CD14-positive monocyte (primary cell): Measurements from ENCODE around the gene ERLEC1. TPM values are rescaled to one million over a fixed set of nuclear protein-coding genes. Genes with fewer than 3 reads are reported as not detected.

Source experiments
- DNase-seq, 3 donors: peaks; one replicate each; pipeline ENCODE4 v3.0.0-alpha.2; 2011 to 2022
- H2AFZ ChIP-seq: 2 replicates; pipeline ENCODE4 v1.6.0; 2012; ENCODE audit warnings: mild to moderate bottlenecking, low read depth, low read length, inconsistent platforms; ENCODE audit not compliant: insufficient read depth, poor library complexity, severe bottlenecking
- H3K27ac ChIP-seq, 2 donors: 1 replicate in 1 of 2; 2 replicates in 1 of 2; pipeline ENCODE4 v1.5.1; 2012 to 2013; ENCODE audit warnings: low read length in 2 of 2, control low read depth in 1 of 2, inconsistent platforms in 1 of 2, low read depth in 1 of 2, mild to moderate bottlenecking in 1 of 2
- H3K27me3 ChIP-seq, 2 donors: one replicate each; pipeline versions ENCODE4 v1.6.0 to v1.6.1; 2011 to 2013; ENCODE audit warnings: low read length in 2 of 2; ENCODE audit not compliant: control insufficient read depth in 2 of 2, insufficient read depth in 2 of 2
- H3K36me3 ChIP-seq, 2 donors: replicated peaks in 1 of 2; 1 replicate in 1 of 2; 2 replicates in 1 of 2; pipeline versions ENCODE4 v1.5.1 to v1.6.1; 2012 to 2013; ENCODE audit warnings: low read length in 2 of 2, control low read depth in 1 of 2, inconsistent platforms in 1 of 2, mild to moderate bottlenecking in 1 of 2; ENCODE audit not compliant: insufficient read depth in 2 of 2, control insufficient read depth in 1 of 2
- H3K4me1 ChIP-seq, 2 donors: 1 replicate in 1 of 2; 2 replicates in 1 of 2; pipeline versions ENCODE4 v1.5.1 to v1.6.1; 2012 to 2013; ENCODE audit warnings: low read length in 2 of 2, control low read depth in 1 of 2, inconsistent platforms in 1 of 2, mild to moderate bottlenecking in 1 of 2, moderate library complexity in 1 of 2; ENCODE audit not compliant: insufficient read depth in 2 of 2, control insufficient read depth in 1 of 2
- H3K4me2 ChIP-seq: replicated peaks from 2 replicates; pipeline ENCODE3; 2012; ENCODE audit warnings: low read length, moderate library complexity, mild to moderate bottlenecking; ENCODE audit not compliant: poor library complexity, severe bottlenecking; ENCODE audit errors: extremely low read depth
- H3K4me3 ChIP-seq, 3 experiments: fragments of 200-600 bp in 1 of 3; sonication (generic) in 1 of 3; replicated peaks in 1 of 3; 1 replicate in 2 of 3; 2 replicates in 1 of 3; pipeline ENCODE4 v1.5.1; 2011 to 2013; ENCODE audit warnings: low read length in 3 of 3, mild to moderate bottlenecking in 3 of 3, control low read depth in 2 of 3, low read depth in 2 of 3, inconsistent platforms in 1 of 3, moderate library complexity in 1 of 3
- H3K79me2 ChIP-seq: 2 replicates; pipeline ENCODE4 v1.6.0; 2012; ENCODE audit warnings: mild to moderate bottlenecking, control low read depth, inconsistent platforms, low read length, moderate library complexity; ENCODE audit not compliant: insufficient read depth
- H3K9ac ChIP-seq: 2 replicates; pipeline ENCODE4 v1.6.0; 2017; ENCODE audit warnings: low read length, mild to moderate bottlenecking; ENCODE audit not compliant: insufficient read depth, poor library complexity, severe bottlenecking
- H3K9me3 ChIP-seq, 2 donors: replicated peaks in 1 of 2; 1 replicate in 1 of 2; 2 replicates in 1 of 2; pipeline versions ENCODE4 v1.5.1 to v1.6.1; 2012 to 2013; ENCODE audit warnings: low read length in 2 of 2, control low read depth in 1 of 2; ENCODE audit not compliant: control insufficient read depth in 1 of 2, insufficient read depth in 1 of 2
- H4K20me1 ChIP-seq: 2 replicates; pipeline ENCODE4 v1.6.0; 2012; ENCODE audit warnings: mild to moderate bottlenecking, low read length, control low read depth, moderate library complexity; ENCODE audit not compliant: insufficient read depth
- H3K27ac Mint-ChIP-seq, 7 donors: one replicate each; pipeline ENCODE4 v1.8.0; 2020; ENCODE audit warnings: mild to moderate bottlenecking in 7 of 7, mixed read lengths in 7 of 7, moderate library complexity in 6 of 7, inconsistent platforms in 2 of 7
- H3K27me3 Mint-ChIP-seq, 3 donors: one replicate each; pipeline ENCODE4 v1.8.0; 2021 to 2022; ENCODE audit warnings: low read depth in 3 of 3, mild to moderate bottlenecking in 3 of 3, mixed read lengths in 3 of 3, moderate library complexity in 3 of 3, inconsistent platforms in 1 of 3
- H3K36me3 Mint-ChIP-seq, 2 donors: one replicate each; pipeline ENCODE4 v1.8.0; 2020; ENCODE audit warnings: mixed read lengths in 2 of 2, inconsistent platforms in 1 of 2, mild to moderate bottlenecking in 1 of 2
- H3K4me1 Mint-ChIP-seq: one replicate; pipeline ENCODE4 v1.8.0; 2020; ENCODE audit warnings: mild to moderate bottlenecking, mixed read lengths
- H3K4me3 Mint-ChIP-seq, 2 donors: one replicate each; pipeline ENCODE4 v1.8.0; 2020; ENCODE audit warnings: mild to moderate bottlenecking in 2 of 2, mixed read lengths in 2 of 2, moderate library complexity in 1 of 2
- H3K9me3 Mint-ChIP-seq, 7 donors: one replicate each; pipeline ENCODE4 v1.8.0; 2020 to 2022; ENCODE audit warnings: mixed read lengths in 7 of 7, mild to moderate bottlenecking in 6 of 7, moderate library complexity in 6 of 7, inconsistent platforms in 2 of 7
- CTCF ChIP-seq: fragments of 200-600 bp; IDR thresholded peaks from one replicate; pipeline ENCODE4 v1.8.0; 2022; ENCODE audit warnings: antibody characterized with exemption, mild to moderate bottlenecking
- WGBS: methylation state at CpG from one replicate; pipeline ENCODE4 v1.1.5; 2013; ENCODE audit warnings: missing lambda C conversion rate; ENCODE audit not compliant: insufficient coverage; 5-methylcytosine and 5-hydroxymethylcytosine counted together
- intact Hi-C, 2 donors: fragments of 100-400 bp; cut with micrococcal nuclease; formaldehyde crosslinking; loops; one replicate each; pipeline versions ENCODE4 v1.15.0 to v1.15.1; 2023
- polyA plus RNA-seq, 3 donors: library from polyadenylated mRNA; depleted of rRNA in 1 of 3; unstranded in 2 of 3; stranded (reverse) in 1 of 3; fragments of 300-500 nt in 2 of 3; fragments of >200 nt in 1 of 3; fragmentation: Illumina TruSeq in 2 of 3; gene quantifications; 1 replicate in 2 of 3; 2 replicates in 1 of 3; pipeline ENCODE4 v1.2.3, GENCODE V29; 2012 to 2021

Gene ERLEC1
- polyA plus RNA-seq, 3 donors = 11.4 to 23.8 (median 23.7) TPM

GRCh38 chr2:53861824-53862223, 75.0 kb downstream of the ERLEC1 start:
- H3K9ac ChIP-seq = no peak overlapping the region
- no peaks in the 10 kb centered on the region for H3K79me2 ChIP-seq
- H3K27me3 ChIP-seq = no peaks in the 10 kb centered on the region
- peak overlapping the region in 1 of 7 donors; percentile 58 for H3K27ac Mint-ChIP-seq
- peaks cover 29 to 52% of the 10 kb centered on the region in 2 donors for H3K36me3 ChIP-seq
- peaks cover 42 to 45% of the 10 kb centered on the region in 2 donors for H3K36me3 Mint-ChIP-seq
- no peaks in the 10 kb centered on the region for H3K4me1 ChIP-seq
- DNase-seq = no peak
- H3K4me3 ChIP-seq = no peak overlapping the region
- no peak overlapping the region for H3K27ac ChIP-seq
- no peaks in the 10 kb centered on the region for H3K4me1 Mint-ChIP-seq
- no peaks in the 10 kb centered on the region for H3K9me3 ChIP-seq
- no peak overlapping the region for H2AFZ ChIP-seq
- H3K4me3 Mint-ChIP-seq = no peak overlapping the region
- no CpG with 5 or more reads among the region's 5 CpGs for WGBS
- peaks cover 0 to 2% (median 0%) of the 10 kb centered on the region in 3 donors for H3K27me3 Mint-ChIP-seq
- intact Hi-C loops = no loop called here
- no peaks in the 10 kb centered on the region for H4K20me1 ChIP-seq
- no peak overlapping the region for H3K4me2 ChIP-seq
- no peaks in the 10 kb centered on the region for H3K9me3 Mint-ChIP-seq
- no peak for TF ChIP-seq CTCF

- peak overlapping the region in 1 of 7 donors; percentile 49 for H3K27ac Mint-ChIP-seq
- intact Hi-C loops = no loop called here
- H4K20me1 ChIP-seq = no peaks in the 10 kb centered on the region
Observed at GRCh38 chr2:53863538-53864227, 76.8 kb downstream of the ERLEC1 start.

More at GRCh38 chr2:53863538-53864227, 76.8 kb downstream of the ERLEC1 start:
- peaks cover 37 to 66% of the 10 kb centered on the region in 2 donors for H3K36me3 ChIP-seq
- WGBS = no CpG with 5 or more reads among the region's 6 CpGs
- no peak overlapping the region for H2AFZ ChIP-seq
- H3K4me3 Mint-ChIP-seq = no peak overlapping the region
- H3K27me3 ChIP-seq = no peaks in the 10 kb centered on the region
- H3K4me2 ChIP-seq = no peak overlapping the region
- H3K4me3 ChIP-seq = no peak overlapping the region
- H3K9ac ChIP-seq = no peak overlapping the region
- no peak overlapping the region for H3K27ac ChIP-seq
- peaks cover 52 to 54% of the 10 kb centered on the region in 2 donors for H3K36me3 Mint-ChIP-seq
- no peaks in the 10 kb centered on the region for H3K9me3 Mint-ChIP-seq
- no peaks in the 10 kb centered on the region for H3K79me2 ChIP-seq
- no peaks in the 10 kb centered on the region for H3K4me1 ChIP-seq
- peaks cover 0 to 2% (median 0%) of the 10 kb centered on the region in 3 donors for H3K27me3 Mint-ChIP-seq
- no peak for DNase-seq
- no peak for TF ChIP-seq CTCF
- H3K4me1 Mint-ChIP-seq = no peaks in the 10 kb centered on the region
- H3K9me3 ChIP-seq = no peaks in the 10 kb centered on the region
